HCT116 (cell line): ENCODE results near the gene RPP25. TPM values are rescaled to one million over a fixed set of nuclear protein-coding genes. Genes with fewer than 3 reads are reported as not detected.

Experiments
- ATAC-seq: fragments of 200-7000 bp; cut with Tn5 transposase; 2 replicates; pipeline ENCODE4 v1.9.1; 2020; ENCODE audit warnings: mild to moderate bottlenecking, moderate library complexity
- BruUV-seq: library from RNA; stranded (reverse); fragments of 400-500 nt; replicated peaks from 2 replicates; lab custom pipeline; 2021; lab: Mats Ljungman, UMichigan
- CTCF ChIA-PET: fragments of 300-600 bp; sonication (Branson Sonifier 250); formaldehyde crosslinking; loops from one replicate; lab custom pipeline; 2021; ENCODE audit warnings: antibody characterized with exemption; lab: Charles Lee
- POLR2A ChIA-PET: fragments of 300-600, 350-600 bp; sonication (Branson Sonifier 250); formaldehyde crosslinking; loops from one replicate; lab custom pipeline; 2021; ENCODE audit warnings: antibody characterized with exemption; lab: Charles Lee
- RAD21 ChIA-PET, 2 experiments: fragments of 300-600 bp; sonication (Branson Sonifier 250); formaldehyde crosslinking; loops; one replicate each; lab custom pipeline; 2023; ENCODE audit warnings: low total read pairs in 2 of 2; ENCODE audit not compliant: uncharacterized antibody in 2 of 2, unreplicated experiment in 2 of 2, low non-redundant PET in 1 of 2; lab: Charles Lee
- DNase-seq: peaks from one replicate; pipeline ENCODE4 v3.0.0-alpha.2; 2010; ENCODE audit warnings: low read depth, low spot score
- H2AFZ ChIP-seq: fragments of 200-600 bp; shearing (Covaris generic), sonication (generic); 2 replicates; pipeline ENCODE4 v1.6.1; 2017; ENCODE audit warnings: low read depth, mixed run types, mixed read lengths, antibody characterized with exemption, low read length; ENCODE audit not compliant: poor library complexity, severe bottlenecking
- H3K27ac ChIP-seq: 2 replicates; pipeline ENCODE4 v1.5.1; 2012; ENCODE audit warnings: low read depth, low read length
- H3K27me3 ChIP-seq: fragments of 200-600 bp; sonication (generic); 2 replicates; pipeline ENCODE4 v1.6.1; 2016; ENCODE audit warnings: mixed run types, low read length, mixed read lengths; ENCODE audit not compliant: insufficient read depth
- H3K36me3 ChIP-seq, 2 experiments: fragments of 200-500 bp in 1 of 2; fragments of 200-600 bp in 1 of 2; sonication (Bioruptor generic) in 1 of 2; sonication (generic) in 1 of 2; 2 replicates each; pipeline versions ENCODE4 v1.5.1 to v1.6.1; 2014 to 2016; ENCODE audit warnings: low read length in 2 of 2, inconsistent platforms in 1 of 2, mixed read lengths in 1 of 2, mixed run types in 1 of 2; ENCODE audit not compliant: insufficient read depth in 2 of 2, control insufficient read depth in 1 of 2
- H3K4me1 ChIP-seq, 2 experiments: fragments of 200-600 bp in 1 of 2; sonication (generic) in 1 of 2; 2 replicates each; pipeline versions ENCODE4 v1.5.1 to v1.6.1; 2012 to 2017; ENCODE audit warnings: low read length in 2 of 2, inconsistent platforms in 1 of 2, mild to moderate bottlenecking in 1 of 2, mixed read lengths in 1 of 2, mixed run types in 1 of 2, moderate library complexity in 1 of 2; ENCODE audit not compliant: insufficient read depth in 2 of 2, control insufficient read depth in 1 of 2
- H3K4me2 ChIP-seq: fragments of 200-600 bp; sonication (generic); 2 replicates; pipeline ENCODE4 v1.6.1; 2017; ENCODE audit warnings: mixed run types, low read length, mixed read lengths
- H3K4me3 ChIP-seq, 2 experiments: fragments of 200-600 bp in 1 of 2; sonication (generic) in 1 of 2; replicated peaks in 1 of 2; 2 replicates each; pipeline ENCODE4 v1.5.1; 2011 to 2016; ENCODE audit warnings: low read length in 2 of 2, control low read depth in 1 of 2, low read depth in 1 of 2, mild to moderate bottlenecking in 1 of 2, mixed read lengths in 1 of 2, mixed run types in 1 of 2
- H3K79me2 ChIP-seq: fragments of 200-600 bp; sonication (generic); 2 replicates; pipeline ENCODE4 v1.6.1; 2017; ENCODE audit warnings: mild to moderate bottlenecking, mixed run types, low read length, moderate library complexity, mixed read lengths; ENCODE audit not compliant: insufficient read depth
- H3K9ac ChIP-seq: fragments of 200-600 bp; sonication (generic); 2 replicates; pipeline ENCODE4 v1.6.1; 2016; ENCODE audit warnings: low read length, mixed read lengths
- H3K9me2 ChIP-seq: fragments of 200-600 bp; sonication (generic), shearing (Covaris generic); 2 replicates; pipeline ENCODE4 v1.6.1; 2017; ENCODE audit warnings: mixed run types, mild to moderate bottlenecking, moderate library complexity; ENCODE audit not compliant: insufficient read depth
- H3K9me3 ChIP-seq, 2 experiments: fragments of 200-500 bp in 1 of 2; fragments of 200-600 bp in 1 of 2; sonication (Bioruptor generic) in 1 of 2; sonication (generic) in 1 of 2; 2 replicates each; pipeline ENCODE4 v1.6.1; 2014 to 2017; ENCODE audit warnings: low read length in 2 of 2, mixed read lengths in 2 of 2, inconsistent platforms in 1 of 2, low read depth in 1 of 2, mild to moderate bottlenecking in 1 of 2, mixed run types in 1 of 2, moderate library complexity in 1 of 2; ENCODE audit not compliant: control insufficient read depth in 1 of 2, insufficient read depth in 1 of 2
- H4K20me1 ChIP-seq: fragments of 200-600 bp; sonication (generic), shearing (Covaris generic); 2 replicates; pipeline ENCODE4 v1.6.1; 2017; ENCODE audit warnings: mixed run types, mild to moderate bottlenecking, moderate library complexity; ENCODE audit not compliant: insufficient read depth
- POLR2AphosphoS5 ChIP-seq: IDR thresholded peaks from 2 replicates; pipeline ENCODE4 v1.6.1; 2011; ENCODE audit warnings: mild to moderate bottlenecking, low read depth, low read length, moderate library complexity
- SIN3A ChIP-seq: IDR thresholded peaks from 2 replicates; pipeline ENCODE4 v1.6.1; 2012; ENCODE audit warnings: low read depth
- intact Hi-C: fragments of 100-400 bp; cut with micrococcal nuclease; formaldehyde crosslinking; loops from 2 replicates; pipeline ENCODE4 v1.10.0; 2022
- total RNA-seq: library from RNA; stranded (reverse); gene quantifications from one replicate; pipeline ENCODE4 v1.2.1, GENCODE V29; 2021; ENCODE audit not compliant: unreplicated experiment

Gene RPP25
- total RNA-seq, 1 experiment from 2014 or later: 5.9 TPM

DNA sequence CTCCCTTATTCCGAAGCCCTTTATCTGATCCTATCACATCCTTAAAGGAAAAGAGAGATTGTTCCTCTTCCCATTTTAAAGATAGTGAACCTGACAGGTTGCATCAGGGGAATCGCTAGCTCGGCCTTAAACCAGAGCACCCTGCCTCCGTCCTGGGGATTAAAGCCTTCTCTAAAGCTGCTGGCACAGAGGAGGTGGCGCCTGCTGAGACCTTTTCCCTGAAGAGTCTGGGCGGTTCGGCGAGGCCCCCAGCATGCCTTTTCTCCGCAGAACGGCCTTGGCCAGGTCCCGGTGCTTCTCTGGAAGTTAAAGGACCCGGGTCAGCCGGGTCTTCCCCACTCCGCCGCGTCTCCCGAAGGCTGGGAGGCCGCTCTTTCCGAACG, 50.5 kb downstream of the RPP25 start:
- CTCF ChIA-PET: interaction anchor here (1.0 to 1.1 kb wide), 3 partner anchors 8 to 45 kb away, joined by 3 read pairs; no protein-coding TSS in a partner anchor
- BruUV-seq: no TSS peak
- POLR2A ChIA-PET: interaction anchor here (0.9 to 1.7 kb wide), 5 partner anchors 8 to 146 kb away, joined by 3 to 8 read pairs (median 3); partner anchors contain the start of gene MPI
- Histone ChIP-seq H4K20me1 (no peaks in the 10 kb centered on the region; the same call in 1 of the 2 replicates), H3K9me3 (no peaks in the 10 kb centered on the region), H3K4me3 (peak overlapping the region; percentile 73 to 96), H3K27ac (peak overlapping the region; percentile 89), H2AFZ (no peak overlapping the region), H3K79me2 (peaks cover 19% of the 10 kb centered on the region), H3K4me1 (peaks cover 10 to 17% of the 10 kb centered on the region in 2 experiments; a peak in 2 of 4 replicates), H3K9me2 (no peaks in the 10 kb centered on the region), H3K36me3 (peaks cover 4 to 19% of the 10 kb centered on the region in 2 experiments; a peak in 2 of 4 replicates), H3K27me3 (no peaks in the 10 kb centered on the region), H3K9ac (peak overlapping the region; percentile 94), H3K4me2 (peak overlapping the region; percentile 98)
- TF ChIP-seq POLR2AphosphoS5: no peak
- TF ChIP-seq SIN3A: 0 out of 2 replicates have a peak, but pooled peaks have one; percentile 5
- RAD21 ChIA-PET: interaction anchor here (0.5 to 0.7 kb wide), 3 partner anchors 15 to 45 kb away, joined by 3 read pairs; no protein-coding TSS in a partner anchor
- intact Hi-C loops: loop anchor here (5.0 kb wide), 1 partner anchor 81 kb away; no protein-coding TSS in a partner anchor
- ATAC-seq: peak; percentile 41
- DNase-seq: no peak

Other genes starting within 250 kb of the RPP25 start
- gene CYP1A1, start 231.2 kb downstream of the RPP25 start, total RNA-seq: 1.5 TPM
- gene CYP1A2, start 207.9 kb downstream of the RPP25 start, total RNA-seq: not detected
- 72.2 TPM for gene CSK, start 174.7 kb downstream of the RPP25 start, total RNA-seq
- gene LMAN1L, start 143.9 kb downstream of the RPP25 start, total RNA-seq: 0.17 TPM
- not detected for gene CPLX3, start 130.1 kb downstream of the RPP25 start, total RNA-seq
- 48.4 TPM for gene ULK3, start 113.6 kb downstream of the RPP25 start, total RNA-seq
- 55.8 TPM for gene SCAMP2, start 83.4 kb downstream of the RPP25 start, total RNA-seq
- gene MPI, start 66.7 kb downstream of the RPP25 start, total RNA-seq: 49.7 TPM
- 64.3 TPM for gene FAM219B, start 49.9 kb downstream of the RPP25 start, total RNA-seq
- 307 TPM for gene COX5A, start 18.7 kb downstream of the RPP25 start, total RNA-seq
- gene SCAMP5, start 38.8 kb upstream of the RPP25 start, total RNA-seq: 6.2 TPM
- gene PPCDC, start 66.8 kb upstream of the RPP25 start, total RNA-seq: 18.0 TPM
- 29.3 TPM for gene C15orf39, start 245.1 kb upstream of the RPP25 start, total RNA-seq